GM23338 (cell line): Measurements from ENCODE around the gene RGS2. TPM values are rescaled to one million over a fixed set of nuclear protein-coding genes. Genes with fewer than 3 reads are reported as not detected.

Source experiments
- ATAC-seq: fragments of 200-7000 bp; cut with Tn5 transposase; 3 replicates; pipeline ENCODE4 v1.9.1; 2020
- DNase-seq: peaks from one replicate; pipeline ENCODE4 v3.0.0-alpha.2; 2015; ENCODE audit warnings: low spot score
- H2AFZ ChIP-seq: fragments of 200-600 bp; sonication (generic); 2 replicates; pipeline ENCODE4 v1.8.0; 2016; ENCODE audit warnings: antibody characterized with exemption, mild to moderate bottlenecking, moderate library complexity
- H3F3A ChIP-seq: fragments of 200-600 bp; sonication (generic); replicated peaks from 2 replicates; pipeline ENCODE4 v1.8.0; 2017; ENCODE audit warnings: antibody characterized with exemption, mixed run types, low read depth
- H3K27ac ChIP-seq: fragments of 200-600 bp; sonication (generic); 2 replicates; pipeline ENCODE4 v1.6.1; 2016; ENCODE audit warnings: low read depth
- H3K27me3 ChIP-seq: fragments of 200-600 bp; sonication (generic); 2 replicates; pipeline ENCODE4 v1.8.0; 2016; ENCODE audit warnings: mild to moderate bottlenecking, mixed run types, moderate library complexity; ENCODE audit not compliant: insufficient read depth
- H3K36me3 ChIP-seq: fragments of 200-600 bp; sonication (generic); 2 replicates; pipeline ENCODE4 v1.8.0; 2016; ENCODE audit warnings: mild to moderate bottlenecking; ENCODE audit not compliant: insufficient read depth
- H3K4me1 ChIP-seq: fragments of 200-600 bp; sonication (generic); 2 replicates; pipeline ENCODE4 v1.8.0; 2016; ENCODE audit warnings: mild to moderate bottlenecking, moderate library complexity; ENCODE audit not compliant: insufficient read depth
- H3K4me2 ChIP-seq: fragments of 200-600 bp; sonication (generic); 2 replicates; pipeline ENCODE4 v1.7.1; 2017; ENCODE audit warnings: mixed run types
- H3K4me3 ChIP-seq: fragments of 200-600 bp; sonication (generic); 2 replicates; pipeline ENCODE4 v1.6.1; 2016; ENCODE audit warnings: mixed run types
- H3K79me2 ChIP-seq: fragments of 200-600 bp; sonication (generic); replicated peaks from 2 replicates; pipeline ENCODE4 v1.8.0; 2017; ENCODE audit warnings: mild to moderate bottlenecking; ENCODE audit not compliant: insufficient read depth
- H3K9me2 ChIP-seq: fragments of 200-600 bp; sonication (generic); 2 replicates; pipeline ENCODE4 v1.8.0; 2017; ENCODE audit not compliant: insufficient read depth
- H4K20me1 ChIP-seq: fragments of 200-600 bp; sonication (generic); replicated peaks from 2 replicates; pipeline ENCODE4 v1.8.0; 2017; ENCODE audit warnings: mild to moderate bottlenecking; ENCODE audit not compliant: insufficient read depth
- H3K27ac Mint-ChIP-seq: 2 replicates; pipeline ENCODE4 v1.8.0; 2020; ENCODE audit warnings: inconsistent platforms, mild to moderate bottlenecking, moderate library complexity, mixed read lengths
- H3K27me3 Mint-ChIP-seq: 3 replicates; pipeline ENCODE4 v1.8.0; 2022; ENCODE audit warnings: low read depth, mild to moderate bottlenecking, moderate library complexity, mixed read lengths, inconsistent platforms; ENCODE audit not compliant: insufficient read depth, poor library complexity
- H3K36me3 Mint-ChIP-seq: 3 replicates; pipeline ENCODE4 v1.8.0; 2021; ENCODE audit warnings: low read depth, mild to moderate bottlenecking, inconsistent platforms, moderate library complexity, mixed read lengths
- H3K4me1 Mint-ChIP-seq: 3 replicates; pipeline ENCODE4 v1.8.0; 2020; ENCODE audit warnings: mild to moderate bottlenecking, inconsistent platforms, mixed read lengths
- H3K4me3 Mint-ChIP-seq: 3 replicates; pipeline ENCODE4 v1.8.0; 2021; ENCODE audit warnings: moderate library complexity, mild to moderate bottlenecking, inconsistent platforms, mixed read lengths
- H3K9me3 Mint-ChIP-seq: 3 replicates; pipeline ENCODE4 v1.8.0; 2020; ENCODE audit warnings: moderate library complexity, mild to moderate bottlenecking, inconsistent platforms, mixed read lengths
- CREB1 ChIP-seq: fragments of 250-450 bp; sonication (Bioruptor Pico); IDR thresholded peaks from 2 replicates; pipeline ENCODE4 v1.5.0; 2020; ENCODE audit warnings: low read depth, mild to moderate bottlenecking, moderate library complexity
- EZH2phosphoT487 ChIP-seq: fragments of 200-600 bp; sonication (generic); IDR thresholded peaks from one replicate; pipeline ENCODE4 v1.8.1; 2018; ENCODE audit warnings: antibody characterized with exemption; ENCODE audit not compliant: unreplicated experiment
- JUNB ChIP-seq: IDR thresholded peaks from one replicate; pipeline ENCODE4 v1.6.1; 2016; ENCODE audit warnings: antibody characterized with exemption; ENCODE audit not compliant: unreplicated experiment
- NANOG ChIP-seq: IDR thresholded peaks from 2 replicates; pipeline ENCODE4 v1.6.1; 2016; ENCODE audit warnings: antibody characterized with exemption, borderline replicate concordance
- POLR2AphosphoS5 ChIP-seq: IDR thresholded peaks from 2 replicates; pipeline ENCODE4 v1.6.1; 2016; ENCODE audit warnings: antibody characterized with exemption, low read depth
- STAT1 ChIP-seq: IDR thresholded peaks from one replicate; pipeline ENCODE4 v1.6.1; 2016; ENCODE audit warnings: antibody characterized with exemption; ENCODE audit not compliant: unreplicated experiment
- ZNF114 ChIP-seq: fragments of 250-450 bp; sonication (Bioruptor Pico); IDR thresholded peaks from 2 replicates; pipeline ENCODE4 v1.5.0; 2020; ENCODE audit warnings: mild to moderate bottlenecking, moderate library complexity
- polyA plus RNA-seq: library from polyadenylated mRNA; unstranded; fragments of >200 nt; fragmentation: Nextera tagmentation; extraction: Ambion mirVana; gene quantifications from 2 replicates; pipeline ENCODE4 v1.2.1, GENCODE V29; 2016
- total RNA-seq: library from RNA; depleted of rRNA; stranded (reverse); fragments of >200 nt; shearing (Covaris generic); gene quantifications from 2 replicates; pipeline ENCODE4 v1.2.3, GENCODE V29; 2014
- TF ChIP-seq, protein P1 (sequence below), 2 experiments: fragments of 200-600 bp in 1 of 2; sonication (generic) in 1 of 2; conservative IDR thresholded peaks; 2 replicates each; pipeline versions ENCODE4 v1.5.1 to v1.6.1; 2016 to 2017; ENCODE audit warnings: antibody characterized with exemption in 2 of 2, low read depth in 2 of 2, mild to moderate bottlenecking in 2 of 2, moderate library complexity in 1 of 2
- TF ChIP-seq, protein P2 (sequence below): IDR thresholded peaks from one replicate; pipeline ENCODE4 v1.6.1; 2018; ENCODE audit warnings: antibody characterized with exemption; ENCODE audit not compliant: unreplicated experiment
- TF ChIP-seq, protein P3 (sequence below): IDR thresholded peaks from 2 replicates; pipeline ENCODE4 v1.6.1; 2016; ENCODE audit warnings: antibody characterized with exemption
- TF ChIP-seq, protein P4 (sequence below): fragments of 250-450 bp; sonication (Bioruptor Pico); IDR thresholded peaks from 2 replicates; pipeline ENCODE4 v1.5.0; 2020; ENCODE audit warnings: mild to moderate bottlenecking, moderate library complexity

Gene RGS2
- total and polyA plus RNA-seq, 2 experiments from 2014 or later: 13.8 to 24.8 TPM

DNA sequence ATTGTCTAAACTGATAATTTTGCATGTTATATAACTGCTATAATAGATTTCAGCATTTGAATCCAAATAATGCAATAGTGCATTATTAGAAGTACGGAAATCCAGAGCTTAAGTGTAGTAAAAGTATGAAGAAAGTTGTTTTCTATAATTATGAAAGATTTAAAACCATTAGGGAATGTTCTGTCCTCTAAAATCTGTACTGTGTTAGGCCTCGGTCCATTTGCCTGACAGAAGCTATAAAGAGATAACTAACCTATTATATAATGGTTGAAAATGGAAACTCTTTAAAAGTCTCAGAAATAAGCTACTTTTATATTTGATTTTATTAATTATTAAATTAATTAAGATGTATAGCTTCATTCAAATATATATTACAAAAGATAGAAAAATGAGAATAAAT, 16.2 kb upstream of the RGS2 start:
- Histone ChIP-seq H3K36me3 (no peaks in the 10 kb centered on the region), H3K27ac (no peak overlapping the region), H3F3A (no peaks in the 10 kb centered on the region), H3K27me3 (no peaks in the 10 kb centered on the region), H3K4me2 (no peak overlapping the region), H3K79me2 (no peaks in the 10 kb centered on the region), H2AFZ (no peak overlapping the region), H4K20me1 (no peaks in the 10 kb centered on the region), H3K9me2 (no peaks in the 10 kb centered on the region), H3K4me3 (no peak overlapping the region), H3K4me1 (peaks cover 20% of the 10 kb centered on the region)
- TF ChIP-seq EZH2phosphoT487: no peak
- TF ChIP-seq, protein P1, sequence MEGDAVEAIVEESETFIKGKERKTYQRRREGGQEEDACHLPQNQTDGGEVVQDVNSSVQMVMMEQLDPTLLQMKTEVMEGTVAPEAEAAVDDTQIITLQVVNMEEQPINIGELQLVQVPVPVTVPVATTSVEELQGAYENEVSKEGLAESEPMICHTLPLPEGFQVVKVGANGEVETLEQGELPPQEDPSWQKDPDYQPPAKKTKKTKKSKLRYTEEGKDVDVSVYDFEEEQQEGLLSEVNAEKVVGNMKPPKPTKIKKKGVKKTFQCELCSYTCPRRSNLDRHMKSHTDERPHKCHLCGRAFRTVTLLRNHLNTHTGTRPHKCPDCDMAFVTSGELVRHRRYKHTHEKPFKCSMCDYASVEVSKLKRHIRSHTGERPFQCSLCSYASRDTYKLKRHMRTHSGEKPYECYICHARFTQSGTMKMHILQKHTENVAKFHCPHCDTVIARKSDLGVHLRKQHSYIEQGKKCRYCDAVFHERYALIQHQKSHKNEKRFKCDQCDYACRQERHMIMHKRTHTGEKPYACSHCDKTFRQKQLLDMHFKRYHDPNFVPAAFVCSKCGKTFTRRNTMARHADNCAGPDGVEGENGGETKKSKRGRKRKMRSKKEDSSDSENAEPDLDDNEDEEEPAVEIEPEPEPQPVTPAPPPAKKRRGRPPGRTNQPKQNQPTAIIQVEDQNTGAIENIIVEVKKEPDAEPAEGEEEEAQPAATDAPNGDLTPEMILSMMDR (conservative IDR thresholded peaks at IDR 0.05; ENCODE audit: low read depth in 2 of 2): no peak
- TF ChIP-seq CREB1: no peak
- no peak for TF ChIP-seq STAT1
- TF ChIP-seq, protein P2, sequence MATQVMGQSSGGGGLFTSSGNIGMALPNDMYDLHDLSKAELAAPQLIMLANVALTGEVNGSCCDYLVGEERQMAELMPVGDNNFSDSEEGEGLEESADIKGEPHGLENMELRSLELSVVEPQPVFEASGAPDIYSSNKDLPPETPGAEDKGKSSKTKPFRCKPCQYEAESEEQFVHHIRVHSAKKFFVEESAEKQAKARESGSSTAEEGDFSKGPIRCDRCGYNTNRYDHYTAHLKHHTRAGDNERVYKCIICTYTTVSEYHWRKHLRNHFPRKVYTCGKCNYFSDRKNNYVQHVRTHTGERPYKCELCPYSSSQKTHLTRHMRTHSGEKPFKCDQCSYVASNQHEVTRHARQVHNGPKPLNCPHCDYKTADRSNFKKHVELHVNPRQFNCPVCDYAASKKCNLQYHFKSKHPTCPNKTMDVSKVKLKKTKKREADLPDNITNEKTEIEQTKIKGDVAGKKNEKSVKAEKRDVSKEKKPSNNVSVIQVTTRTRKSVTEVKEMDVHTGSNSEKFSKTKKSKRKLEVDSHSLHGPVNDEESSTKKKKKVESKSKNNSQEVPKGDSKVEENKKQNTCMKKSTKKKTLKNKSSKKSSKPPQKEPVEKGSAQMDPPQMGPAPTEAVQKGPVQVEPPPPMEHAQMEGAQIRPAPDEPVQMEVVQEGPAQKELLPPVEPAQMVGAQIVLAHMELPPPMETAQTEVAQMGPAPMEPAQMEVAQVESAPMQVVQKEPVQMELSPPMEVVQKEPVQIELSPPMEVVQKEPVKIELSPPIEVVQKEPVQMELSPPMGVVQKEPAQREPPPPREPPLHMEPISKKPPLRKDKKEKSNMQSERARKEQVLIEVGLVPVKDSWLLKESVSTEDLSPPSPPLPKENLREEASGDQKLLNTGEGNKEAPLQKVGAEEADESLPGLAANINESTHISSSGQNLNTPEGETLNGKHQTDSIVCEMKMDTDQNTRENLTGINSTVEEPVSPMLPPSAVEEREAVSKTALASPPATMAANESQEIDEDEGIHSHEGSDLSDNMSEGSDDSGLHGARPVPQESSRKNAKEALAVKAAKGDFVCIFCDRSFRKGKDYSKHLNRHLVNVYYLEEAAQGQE: no peak
- no peak for TF ChIP-seq NANOG
- TF ChIP-seq, protein P3, sequence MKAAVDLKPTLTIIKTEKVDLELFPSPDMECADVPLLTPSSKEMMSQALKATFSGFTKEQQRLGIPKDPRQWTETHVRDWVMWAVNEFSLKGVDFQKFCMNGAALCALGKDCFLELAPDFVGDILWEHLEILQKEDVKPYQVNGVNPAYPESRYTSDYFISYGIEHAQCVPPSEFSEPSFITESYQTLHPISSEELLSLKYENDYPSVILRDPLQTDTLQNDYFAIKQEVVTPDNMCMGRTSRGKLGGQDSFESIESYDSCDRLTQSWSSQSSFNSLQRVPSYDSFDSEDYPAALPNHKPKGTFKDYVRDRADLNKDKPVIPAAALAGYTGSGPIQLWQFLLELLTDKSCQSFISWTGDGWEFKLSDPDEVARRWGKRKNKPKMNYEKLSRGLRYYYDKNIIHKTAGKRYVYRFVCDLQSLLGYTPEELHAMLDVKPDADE: no peak
- TF ChIP-seq JUNB: no peak
- TF ChIP-seq ZNF114: no peak
- TF ChIP-seq, protein P4, sequence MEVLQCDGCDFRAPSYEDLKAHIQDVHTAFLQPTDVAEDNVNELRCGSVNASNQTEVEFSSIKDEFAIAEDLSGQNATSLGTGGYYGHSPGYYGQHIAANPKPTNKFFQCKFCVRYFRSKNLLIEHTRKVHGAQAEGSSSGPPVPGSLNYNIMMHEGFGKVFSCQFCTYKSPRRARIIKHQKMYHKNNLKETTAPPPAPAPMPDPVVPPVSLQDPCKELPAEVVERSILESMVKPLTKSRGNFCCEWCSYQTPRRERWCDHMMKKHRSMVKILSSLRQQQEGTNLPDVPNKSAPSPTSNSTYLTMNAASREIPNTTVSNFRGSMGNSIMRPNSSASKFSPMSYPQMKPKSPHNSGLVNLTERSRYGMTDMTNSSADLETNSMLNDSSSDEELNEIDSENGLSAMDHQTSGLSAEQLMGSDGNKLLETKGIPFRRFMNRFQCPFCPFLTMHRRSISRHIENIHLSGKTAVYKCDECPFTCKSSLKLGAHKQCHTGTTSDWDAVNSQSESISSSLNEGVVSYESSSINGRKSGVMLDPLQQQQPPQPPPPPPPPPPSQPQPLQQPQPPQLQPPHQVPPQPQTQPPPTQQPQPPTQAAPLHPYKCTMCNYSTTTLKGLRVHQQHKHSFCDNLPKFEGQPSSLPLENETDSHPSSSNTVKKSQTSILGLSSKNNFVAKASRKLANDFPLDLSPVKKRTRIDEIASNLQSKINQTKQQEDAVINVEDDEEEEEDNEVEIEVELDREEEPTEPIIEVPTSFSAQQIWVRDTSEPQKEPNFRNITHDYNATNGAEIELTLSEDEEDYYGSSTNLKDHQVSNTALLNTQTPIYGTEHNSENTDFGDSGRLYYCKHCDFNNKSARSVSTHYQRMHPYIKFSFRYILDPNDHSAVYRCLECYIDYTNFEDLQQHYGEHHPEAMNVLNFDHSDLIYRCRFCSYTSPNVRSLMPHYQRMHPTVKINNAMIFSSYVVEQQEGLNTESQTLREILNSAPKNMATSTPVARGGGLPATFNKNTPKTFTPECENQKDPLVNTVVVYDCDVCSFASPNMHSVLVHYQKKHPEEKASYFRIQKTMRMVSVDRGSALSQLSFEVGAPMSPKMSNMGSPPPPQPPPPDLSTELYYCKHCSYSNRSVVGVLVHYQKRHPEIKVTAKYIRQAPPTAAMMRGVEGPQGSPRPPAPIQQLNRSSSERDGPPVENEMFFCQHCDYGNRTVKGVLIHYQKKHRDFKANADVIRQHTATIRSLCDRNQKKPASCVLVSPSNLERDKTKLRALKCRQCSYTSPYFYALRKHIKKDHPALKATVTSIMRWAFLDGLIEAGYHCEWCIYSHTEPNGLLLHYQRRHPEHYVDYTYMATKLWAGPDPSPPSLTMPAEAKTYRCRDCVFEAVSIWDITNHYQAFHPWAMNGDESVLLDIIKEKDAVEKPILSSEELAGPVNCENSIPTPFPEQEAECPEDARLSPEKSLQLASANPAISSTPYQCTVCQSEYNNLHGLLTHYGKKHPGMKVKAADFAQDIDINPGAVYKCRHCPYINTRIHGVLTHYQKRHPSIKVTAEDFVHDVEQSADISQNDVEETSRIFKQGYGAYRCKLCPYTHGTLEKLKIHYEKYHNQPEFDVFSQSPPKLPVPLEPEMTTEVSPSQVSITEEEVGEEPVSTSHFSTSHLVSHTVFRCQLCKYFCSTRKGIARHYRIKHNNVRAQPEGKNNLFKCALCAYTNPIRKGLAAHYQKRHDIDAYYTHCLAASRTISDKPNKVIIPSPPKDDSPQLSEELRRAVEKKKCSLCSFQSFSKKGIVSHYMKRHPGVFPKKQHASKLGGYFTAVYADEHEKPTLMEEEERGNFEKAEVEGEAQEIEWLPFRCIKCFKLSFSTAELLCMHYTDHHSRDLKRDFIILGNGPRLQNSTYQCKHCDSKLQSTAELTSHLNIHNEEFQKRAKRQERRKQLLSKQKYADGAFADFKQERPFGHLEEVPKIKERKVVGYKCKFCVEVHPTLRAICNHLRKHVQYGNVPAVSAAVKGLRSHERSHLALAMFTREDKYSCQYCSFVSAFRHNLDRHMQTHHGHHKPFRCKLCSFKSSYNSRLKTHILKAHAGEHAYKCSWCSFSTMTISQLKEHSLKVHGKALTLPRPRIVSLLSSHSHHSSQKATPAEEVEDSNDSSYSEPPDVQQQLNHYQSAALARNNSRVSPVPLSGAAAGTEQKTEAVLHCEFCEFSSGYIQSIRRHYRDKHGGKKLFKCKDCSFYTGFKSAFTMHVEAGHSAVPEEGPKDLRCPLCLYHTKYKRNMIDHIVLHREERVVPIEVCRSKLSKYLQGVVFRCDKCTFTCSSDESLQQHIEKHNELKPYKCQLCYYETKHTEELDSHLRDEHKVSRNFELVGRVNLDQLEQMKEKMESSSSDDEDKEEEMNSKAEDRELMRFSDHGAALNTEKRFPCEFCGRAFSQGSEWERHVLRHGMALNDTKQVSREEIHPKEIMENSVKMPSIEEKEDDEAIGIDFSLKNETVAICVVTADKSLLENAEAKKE: no peak
- TF ChIP-seq POLR2AphosphoS5: no peak
- Mint-ChIP-seq H3K36me3 (no peaks in the 10 kb centered on the region), H3K4me1 (peaks cover 26% of the 10 kb centered on the region), H3K4me3 (no peak overlapping the region), H3K27ac (no peak overlapping the region), H3K27me3 (peaks cover 2% of the 10 kb centered on the region), H3K9me3 (no peaks in the 10 kb centered on the region)
- ATAC-seq: no peak
- DNase-seq: no peak
